ENCODE measurements around the gene CFAP73. TPM values are rescaled to one million over a fixed set of nuclear protein-coding genes. Genes with fewer than 3 reads are reported as not detected.
A peak's percentile ranks its signal among the peaks of the same experiment; 100 is the strongest.

CFAP73 gene
- total RNA-seq, 1 experiment from 2014 or later = 0.23 TPM

DNA sequence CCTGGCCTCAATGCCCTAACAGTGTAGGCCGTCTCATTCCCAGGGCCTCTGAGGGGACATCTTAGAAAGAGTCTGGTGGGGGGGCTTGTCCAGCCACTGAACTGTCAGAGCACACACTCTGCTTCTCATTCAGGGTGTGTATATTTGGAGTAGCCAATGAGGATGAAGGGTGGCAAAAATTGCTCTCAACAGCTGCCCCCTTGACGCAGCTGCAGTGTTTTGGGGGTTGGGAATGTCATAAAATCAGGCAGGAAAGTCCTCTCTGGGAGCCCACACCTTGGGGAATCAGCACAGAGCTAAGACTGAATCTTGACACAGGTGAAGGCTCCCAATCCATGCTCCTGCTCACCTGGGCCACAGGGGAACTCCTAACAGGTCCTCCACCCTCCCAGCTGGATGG lies 15.5 kb upstream of the CFAP73 start:
- no peak for DNase-seq
- H3K27me3 ChIP-seq (replicated peaks; ENCODE audit: control insufficient read depth, insufficient read depth, low read length) = no peaks in the 10 kb centered on the region
- H3K27me3 Mint-ChIP-seq (ENCODE audit: insufficient read depth, unreplicated experiment) = peaks cover under 1% of the 10 kb centered on the region
- ChIA-PET CTCF (no interaction called here), POLR2A (no interaction called here)
- TF ChIP-seq, protein P1, sequence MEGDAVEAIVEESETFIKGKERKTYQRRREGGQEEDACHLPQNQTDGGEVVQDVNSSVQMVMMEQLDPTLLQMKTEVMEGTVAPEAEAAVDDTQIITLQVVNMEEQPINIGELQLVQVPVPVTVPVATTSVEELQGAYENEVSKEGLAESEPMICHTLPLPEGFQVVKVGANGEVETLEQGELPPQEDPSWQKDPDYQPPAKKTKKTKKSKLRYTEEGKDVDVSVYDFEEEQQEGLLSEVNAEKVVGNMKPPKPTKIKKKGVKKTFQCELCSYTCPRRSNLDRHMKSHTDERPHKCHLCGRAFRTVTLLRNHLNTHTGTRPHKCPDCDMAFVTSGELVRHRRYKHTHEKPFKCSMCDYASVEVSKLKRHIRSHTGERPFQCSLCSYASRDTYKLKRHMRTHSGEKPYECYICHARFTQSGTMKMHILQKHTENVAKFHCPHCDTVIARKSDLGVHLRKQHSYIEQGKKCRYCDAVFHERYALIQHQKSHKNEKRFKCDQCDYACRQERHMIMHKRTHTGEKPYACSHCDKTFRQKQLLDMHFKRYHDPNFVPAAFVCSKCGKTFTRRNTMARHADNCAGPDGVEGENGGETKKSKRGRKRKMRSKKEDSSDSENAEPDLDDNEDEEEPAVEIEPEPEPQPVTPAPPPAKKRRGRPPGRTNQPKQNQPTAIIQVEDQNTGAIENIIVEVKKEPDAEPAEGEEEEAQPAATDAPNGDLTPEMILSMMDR (IDR thresholded peaks at IDR 0.05; ENCODE audit: insufficient read depth in 1 of 2, low read depth in 1 of 2, low read length in 1 of 2, severe bottlenecking in 1 of 2, unreplicated experiment in 1 of 2) = no peak
- intact Hi-C loops (cut with micrococcal nuclease; ENCODE audit: unreplicated experiment) = no loop called here
- no peaks in the 10 kb centered on the region for H3K36me3 Mint-ChIP-seq (ENCODE audit: insufficient read depth, unreplicated experiment)
- BruUV-seq (replicated peaks) = no TSS peak
- no peaks in the 10 kb centered on the region for H3K9me3 Mint-ChIP-seq (ENCODE audit: unreplicated experiment)
- H3K27ac Mint-ChIP-seq (ENCODE audit: unreplicated experiment) = no peak overlapping the region
- no peak overlapping the region for H3K4me3 ChIP-seq (ENCODE audit: low read depth, low read length)
- H3K4me1 ChIP-seq = no peaks in the 10 kb centered on the region; the same call in 1 of the 2 replicates
- H3K36me3 ChIP-seq (ENCODE audit: control insufficient read depth, insufficient read depth, low read length) = no peaks in the 10 kb centered on the region
- H3K9me3 ChIP-seq = no peaks in the 10 kb centered on the region
- H3K4me1 Mint-ChIP-seq (ENCODE audit: low read depth, unreplicated experiment) = no peaks in the 10 kb centered on the region
- H3K4me3 Mint-ChIP-seq (ENCODE audit: unreplicated experiment) = no peak overlapping the region

DNA sequence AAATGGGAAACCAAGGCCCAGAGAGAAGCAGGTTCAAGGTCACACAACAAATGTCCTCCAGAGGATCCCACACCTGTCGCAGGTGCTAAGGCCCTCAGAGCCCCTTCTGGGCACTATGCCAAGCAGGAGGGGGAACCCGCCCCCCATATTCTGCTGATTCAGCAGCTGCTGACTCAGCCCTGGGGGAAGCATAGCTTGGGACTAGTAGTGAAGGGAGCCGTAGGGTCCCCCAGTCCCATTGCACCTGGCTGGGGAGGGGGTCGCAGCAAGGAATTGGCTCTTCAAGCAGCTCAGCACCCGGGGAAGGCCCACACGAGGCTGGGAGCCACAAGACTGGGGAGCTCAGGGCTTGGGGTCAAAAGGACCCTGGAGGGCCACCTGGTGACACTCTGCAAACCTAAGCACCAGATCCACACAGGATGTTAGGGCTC lies 15.0 kb upstream of the CFAP73 start:
- H3K4me1 ChIP-seq = no peaks in the 10 kb centered on the region; the same call in 1 of the 2 replicates
- H3K36me3 ChIP-seq (ENCODE audit: control insufficient read depth, insufficient read depth, low read length) = no peaks in the 10 kb centered on the region
- CTCF ChIA-PET = interaction anchor here (0.5 kb wide), 1 partner anchor 27 kb away, joined by 5 read pairs; no protein-coding TSS in a partner anchor
- BruUV-seq (replicated peaks) = no TSS peak
- H3K9me3 Mint-ChIP-seq (ENCODE audit: unreplicated experiment) = no peaks in the 10 kb centered on the region
- H3K9me3 ChIP-seq = no peaks in the 10 kb centered on the region
- no peaks in the 10 kb centered on the region for H3K4me1 Mint-ChIP-seq (ENCODE audit: low read depth, unreplicated experiment)
- H3K27ac Mint-ChIP-seq (ENCODE audit: unreplicated experiment) = no peak overlapping the region
- TF ChIP-seq, protein P1 (IDR thresholded peaks at IDR 0.05; ENCODE audit: insufficient read depth in 1 of 2, low read depth in 1 of 2, low read length in 1 of 2, severe bottlenecking in 1 of 2, unreplicated experiment in 1 of 2) = no peak
- intact Hi-C loops (cut with micrococcal nuclease; ENCODE audit: unreplicated experiment) = no loop called here
- H3K27me3 Mint-ChIP-seq (ENCODE audit: insufficient read depth, unreplicated experiment) = no peaks in the 10 kb centered on the region
- no peak overlapping the region for H3K4me3 Mint-ChIP-seq (ENCODE audit: unreplicated experiment)
- DNase-seq = no peak
- H3K36me3 Mint-ChIP-seq (ENCODE audit: insufficient read depth, unreplicated experiment) = no peaks in the 10 kb centered on the region
- H3K4me3 ChIP-seq (ENCODE audit: low read depth, low read length) = no peak overlapping the region
- no peaks in the 10 kb centered on the region for H3K27me3 ChIP-seq (replicated peaks; ENCODE audit: control insufficient read depth, insufficient read depth, low read length)
- POLR2A ChIA-PET = no interaction called here

DNA sequence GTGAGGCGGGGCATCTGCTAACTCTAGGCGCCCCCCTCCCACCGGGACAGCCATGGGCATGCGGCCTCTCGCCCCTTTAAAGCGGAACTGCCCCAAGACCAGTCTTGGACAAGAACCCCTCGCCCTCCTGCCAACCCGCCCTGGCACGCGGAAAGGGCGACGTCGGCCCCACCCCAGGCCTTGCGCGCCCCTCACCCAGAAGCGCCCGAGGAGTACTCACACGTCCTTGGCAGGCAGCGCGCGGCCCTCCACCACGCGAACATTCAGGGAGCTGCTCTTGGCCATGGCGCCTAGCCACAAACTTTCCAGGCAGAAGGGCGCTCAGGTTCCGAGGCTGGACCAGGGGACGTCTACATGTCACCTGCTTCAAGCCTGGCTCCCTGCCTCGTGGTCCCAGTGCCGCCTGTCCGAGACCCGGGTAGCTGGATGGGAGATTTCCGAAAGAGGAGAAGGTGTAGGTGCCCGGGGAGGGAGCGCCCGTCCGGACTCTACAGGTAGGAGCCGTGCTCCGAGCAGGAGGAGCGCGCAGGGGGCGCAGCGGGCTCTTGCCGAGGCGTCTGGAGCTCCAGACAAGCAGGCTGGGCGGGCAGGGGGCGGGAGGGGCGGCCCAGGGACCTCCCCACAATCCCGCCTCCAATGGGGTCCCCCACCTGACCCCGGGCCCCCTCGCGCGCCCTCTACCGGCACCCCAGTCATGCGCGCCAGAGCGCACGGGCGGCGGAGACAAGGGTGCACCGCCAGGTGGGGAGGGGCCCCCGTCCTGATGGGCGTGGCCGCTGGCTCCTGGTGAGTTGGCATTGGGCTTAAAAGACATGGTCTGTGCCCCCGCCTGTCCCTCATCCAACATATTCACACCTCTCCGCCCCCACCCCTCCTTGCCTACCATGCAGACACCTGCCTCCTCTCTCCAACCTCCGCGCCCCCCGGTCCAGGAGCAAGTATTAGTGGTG lies 14.1 kb upstream of the CFAP73 start, which contains the start of gene RASAL1:
TSS of gene RASAL1 (minus strand) at position 584 of the 950 bp plus-strand sequence. CDS start at position 285, 299 bp downstream.
- no peaks in the 10 kb centered on the region for H3K4me1 Mint-ChIP-seq (ENCODE audit: low read depth, unreplicated experiment)
- peak within 1 kb of the TSS; percentile 60 for H3K4me3 Mint-ChIP-seq (ENCODE audit: unreplicated experiment)
- H3K27me3 Mint-ChIP-seq (ENCODE audit: insufficient read depth, unreplicated experiment) = no peaks in the 10 kb centered on the region
- no peaks in the 10 kb centered on the region for H3K36me3 Mint-ChIP-seq (ENCODE audit: insufficient read depth, unreplicated experiment)
- Histone ChIP-seq H3K4me1 (no peaks in the 10 kb centered on the region; the same call in 1 of the 2 replicates), H3K9me3 (no peaks in the 10 kb centered on the region), H3K36me3 (ENCODE audit: control insufficient read depth, insufficient read depth, low read length) (no peaks in the 10 kb centered on the region), H3K4me3 (ENCODE audit: low read depth, low read length) (no peak within 1 kb of the TSS; the same call in 1 of the 2 replicates), H3K27me3 (replicated peaks; ENCODE audit: control insufficient read depth, insufficient read depth, low read length) (no peaks in the 10 kb centered on the region)
- intact Hi-C loops (cut with micrococcal nuclease; ENCODE audit: unreplicated experiment) = no loop called here
- ChIA-PET POLR2A (no interaction called here), CTCF (interaction anchor here (0.5 to 1.1 kb wide), 4 partner anchors 18 to 309 kb away, joined by 4 to 7 read pairs (median 4); no protein-coding TSS in a partner anchor)
- H3K27ac Mint-ChIP-seq (ENCODE audit: unreplicated experiment) = no peak within 1 kb of the TSS
- no peaks in the 10 kb centered on the region for H3K9me3 Mint-ChIP-seq (ENCODE audit: unreplicated experiment)
- BruUV-seq (replicated peaks) = no TSS peak
- TF ChIP-seq, protein P1 (IDR thresholded peaks at IDR 0.05; ENCODE audit: insufficient read depth in 1 of 2, low read depth in 1 of 2, low read length in 1 of 2, severe bottlenecking in 1 of 2, unreplicated experiment in 1 of 2) = peak; percentile 44 to 54
- DNase-seq = peak; percentile 54 to 79
